ENCODE data around the gene GZF1.

Gene GZF1

GRCh38 chr20:23368316-23369071, 6.5 kb downstream of the GZF1 start:
- no peak for TF ChIP-seq CTCF (conservative IDR thresholded peaks at IDR 0.05; ENCODE audit: low read depth, low read length)
- no peak overlapping the region for H3K4me3 ChIP-seq (ENCODE audit: low read depth, low read length)
- peak; percentile 39 for DNase-seq (ENCODE audit: low read depth)

- no peak for TF ChIP-seq CTCF (conservative IDR thresholded peaks at IDR 0.05; ENCODE audit: low read depth, low read length)
- DNase-seq (ENCODE audit: low read depth) = no peak
- H3K4me3 ChIP-seq (ENCODE audit: low read depth, low read length) = no peak overlapping the region
Observed at GRCh38 chr20:23369072-23369823, 7.3 kb downstream of the GZF1 start.

GRCh38 chr20:23370274-23370673, 8.3 kb downstream of the GZF1 start:
- H3K4me3 ChIP-seq (ENCODE audit: low read depth, low read length) = no peak overlapping the region
- DNase-seq (ENCODE audit: low read depth) = no peak
- no peak for TF ChIP-seq CTCF (conservative IDR thresholded peaks at IDR 0.05; ENCODE audit: low read depth, low read length)

GRCh38 chr20:23370873-23371272, 8.9 kb downstream of the GZF1 start:
- DNase-seq (ENCODE audit: low read depth) = no peak
- no peak overlapping the region for H3K4me3 ChIP-seq (ENCODE audit: low read depth, low read length)
- no peak for TF ChIP-seq CTCF (conservative IDR thresholded peaks at IDR 0.05; ENCODE audit: low read depth, low read length)

GRCh38 chr20:23371496-23371895, 9.5 kb downstream of the GZF1 start:
- TF ChIP-seq CTCF (conservative IDR thresholded peaks at IDR 0.05; ENCODE audit: low read depth, low read length) = no peak
- DNase-seq (ENCODE audit: low read depth) = no peak
- H3K4me3 ChIP-seq (ENCODE audit: low read depth, low read length) = no peak overlapping the region

GRCh38 chr20:23374441-23374840, 12.5 kb downstream of the GZF1 start:
- no peak overlapping the region for H3K4me3 ChIP-seq (ENCODE audit: low read depth, low read length)
- peak; percentile 56 for DNase-seq (ENCODE audit: low read depth)
- no peak for TF ChIP-seq CTCF (conservative IDR thresholded peaks at IDR 0.05; ENCODE audit: low read depth, low read length)

Data from choroid plexus epithelial cell (primary cell).